Cerebellar nuclear complex (tissue), 1 donor: ENCODE measurements around the gene NXF1.
"Not testable (repeated sequence)": the region's sequence is repeated elsewhere in the genome, so short reads cannot be mapped to it uniquely, and the experiment has no call there.

Experiments
- DNase-seq, 2 experiments: peaks; one replicate each; lab custom pipeline; 2025; lab: John Stamatoyannopoulos, UW

NXF1 gene

GRCh38 chr11:62805076-62805892, at the start of gene NXF1:
Gene NXF1, minus strand, starts transcription at chr11:62805440. Its CDS starts 84 bp downstream, at chr11:62805356.
- DNase-seq, result peak in 1 of 2 experiments; percentile 75

GRCh38 chr11:62854013-62854824, 49.0 kb upstream of the NXF1 start:
- no peak for DNase-seq

GRCh38 chr11:62853279-62853965, 48.2 kb upstream of the NXF1 start:
- no peak for DNase-seq

GRCh38 chr11:62852523-62853188, 47.4 kb upstream of the NXF1 start:
- DNase-seq, result no peak

- no peak for DNase-seq
Observed at GRCh38 chr11:62851807-62852522, 46.7 kb upstream of the NXF1 start.

- DNase-seq, result no peak
Observed at GRCh38 chr11:62850911-62851806, 45.9 kb upstream of the NXF1 start.

- no peak for DNase-seq
Observed at GRCh38 chr11:62847767-62848314, 42.6 kb upstream of the NXF1 start.

GRCh38 chr11:62846177-62846576, 40.9 kb upstream of the NXF1 start:
- no peak for DNase-seq

GRCh38 chr11:62844154-62844553, 38.9 kb upstream of the NXF1 start:
- no peak for DNase-seq

GRCh38 chr11:62843466-62843865, 38.2 kb upstream of the NXF1 start:
- no peak for DNase-seq

GRCh38 chr11:62842891-62843290, 37.7 kb upstream of the NXF1 start:
- DNase-seq, result not testable (repeated sequence)

GRCh38 chr11:62842171-62842741, 37.0 kb upstream of the NXF1 start:
- no peak for DNase-seq

GRCh38 chr11:62841361-62842170, 36.3 kb upstream of the NXF1 start:
- peak; percentile 95 to 99 for DNase-seq

- DNase-seq, result not testable (repeated sequence)
Observed at GRCh38 chr11:62840721-62841360, 35.6 kb upstream of the NXF1 start.

GRCh38 chr11:62839050-62839945, 34.1 kb upstream of the NXF1 start, which contains the start of gene WDR74:
Gene WDR74, minus strand, starts transcription at chr11:62839590. Its CDS starts 20 bp downstream, at chr11:62839570.
- peak; percentile 32 to 75 for DNase-seq

GRCh38 chr11:62835336-62835735, 30.1 kb upstream of the NXF1 start:
- DNase-seq, result no peak
